Esophagus squamous epithelium (tissue), 5 donors: Measurements from ENCODE around the gene POLN. TPM values are rescaled to one million over a fixed set of nuclear protein-coding genes. Genes with fewer than 3 reads are reported as not detected.

ENCODE experiments used
- DNase-seq: peaks from one replicate; lab custom pipeline; 2025; lab: John Stamatoyannopoulos, UW
- H3K27ac ChIP-seq, 4 donors: fragments of 200-600 bp; sonication (generic); one replicate each; pipeline ENCODE4 v1.5.1; 2016 to 2019; ENCODE audit warnings: mild to moderate bottlenecking in 1 of 4
- H3K27me3 ChIP-seq, 4 donors: fragments of 200-600 bp; sonication (generic); 1 replicate in 3 of 4; 2 replicates in 1 of 4; pipeline versions ENCODE4 v1.5.1 to v1.6.0; 2017 to 2021; ENCODE audit warnings: antibody characterized with exemption in 1 of 4
- H3K36me3 ChIP-seq, 3 donors: fragments of 200-600 bp; sonication (generic); one replicate each; pipeline ENCODE4 v1.5.1; 2016 to 2019
- H3K4me1 ChIP-seq, 3 donors: fragments of 200-600 bp; sonication (generic); one replicate each; pipeline ENCODE4 v1.5.1; 2017 to 2019
- H3K4me3 ChIP-seq, 4 donors: fragments of 200-600 bp; sonication (generic); 1 replicate in 3 of 4; 2 replicates in 1 of 4; pipeline ENCODE4 v1.5.1; 2016 to 2019; ENCODE audit warnings: mild to moderate bottlenecking in 2 of 4, moderate library complexity in 1 of 4
- H3K9me3 ChIP-seq, 3 donors: fragments of 200-600 bp; sonication (generic); one replicate each; pipeline ENCODE4 v1.5.1; 2016 to 2019
- CTCF ChIP-seq, 6 experiments: fragments of 450-650 bp in 4 of 6; fragments of 200-600 bp in 2 of 6; sonication (generic) in 2 of 6; IDR thresholded peaks; one replicate each; pipeline ENCODE4 v1.5.1; 2016 to 2019; ENCODE audit warnings: antibody characterized with exemption in 6 of 6, mild to moderate bottlenecking in 4 of 6, moderate library complexity in 4 of 6
- POLR2A ChIP-seq, 4 donors: fragments of 450-650 bp; IDR thresholded peaks; one replicate each; pipeline ENCODE4 v1.6.1; 2017; ENCODE audit warnings: antibody characterized with exemption in 4 of 4, mild to moderate bottlenecking in 4 of 4, moderate library complexity in 3 of 4
- WGBS, 2 donors: methylation state at CpG; one replicate each; pipeline ENCODE4 v1.1.5; 2018; 5-methylcytosine and 5-hydroxymethylcytosine counted together
- intact Hi-C: fragments of 100-400 bp; cut with DNase I; formaldehyde crosslinking; loops from one replicate; pipeline ENCODE4 v1.15.0; 2022
- total RNA-seq, 4 donors: library from RNA; depleted of rRNA; stranded (reverse); fragments of >200 nt; gene quantifications; one replicate each; pipeline ENCODE4 v1.1.0, GENCODE V29; 2016
- donor health status: DM: yes; HTN: yes; CAD: no.

Gene POLN
- total RNA-seq, 4 donors from 2014 or later, result 0.19 to 1.5 (median 1.2) TPM

GRCh38 chr4:2141762-2142451, 100.0 kb downstream of the POLN start:
- Histone ChIP-seq H3K27me3 (no peaks in the 10 kb centered on the region), H3K4me1 (no peaks in the 10 kb centered on the region), H3K36me3 (no peaks in the 10 kb centered on the region), H3K4me3 (no peak overlapping the region), H3K9me3 (no peaks in the 10 kb centered on the region), H3K27ac (no peak overlapping the region)
- TF ChIP-seq CTCF (IDR thresholded peaks at IDR 0.05) (no peak), POLR2A (IDR thresholded peaks at IDR 0.05) (no peak)
- intact Hi-C loops, result no loop called here
- 54 to 75% methylated on average over 2 to 7 of the region's 7 CpGs for WGBS, 2 donors
- no peak for DNase-seq

GRCh38 chr4:2141022-2141761, 100.7 kb downstream of the POLN start:
- TF ChIP-seq CTCF (IDR thresholded peaks at IDR 0.05) (no peak), POLR2A (IDR thresholded peaks at IDR 0.05) (no peak)
- no peak overlapping the region for H3K4me3 ChIP-seq
- no peak for DNase-seq
- H3K4me1 ChIP-seq, result no peaks in the 10 kb centered on the region
- intact Hi-C loops, result no loop called here
- H3K27ac ChIP-seq, result no peak overlapping the region
- no peaks in the 10 kb centered on the region for H3K9me3 ChIP-seq
- no peaks in the 10 kb centered on the region for H3K27me3 ChIP-seq
- no peaks in the 10 kb centered on the region for H3K36me3 ChIP-seq
- 60 to 80% methylated on average over 3 to 6 of the region's 8 CpGs for WGBS, 2 donors

- DNase-seq, result no peak
- Histone ChIP-seq H3K9me3 (no peaks in the 10 kb centered on the region), H3K36me3 (no peaks in the 10 kb centered on the region), H3K4me1 (no peaks in the 10 kb centered on the region), H3K4me3 (no peak overlapping the region), H3K27ac (no peak overlapping the region), H3K27me3 (no peaks in the 10 kb centered on the region)
- TF ChIP-seq POLR2A (IDR thresholded peaks at IDR 0.05), result no peak
- TF ChIP-seq CTCF (IDR thresholded peaks at IDR 0.05), result no peak
- 48 to 68% methylated on average over 6 to 11 of the region's 11 CpGs for WGBS, 2 donors
- intact Hi-C loops, result no loop called here
Observed at GRCh38 chr4:2138846-2139500, 102.9 kb downstream of the POLN start.

GRCh38 chr4:2136726-2137125, 105.2 kb downstream of the POLN start:
- DNase-seq, result no peak
- 73% methylated on average over 7 of the region's 7 CpGs; no CpG with 5 or more reads in 1 of the 2 donors for WGBS, 2 donors
- no peaks in the 10 kb centered on the region for H3K36me3 ChIP-seq
- intact Hi-C loops, result no loop called here
- TF ChIP-seq POLR2A (IDR thresholded peaks at IDR 0.05), result no peak
- TF ChIP-seq CTCF (IDR thresholded peaks at IDR 0.05), result no peak
- no peak overlapping the region for H3K4me3 ChIP-seq
- H3K9me3 ChIP-seq, result peaks cover 0 to 18% (median 8%) of the 10 kb centered on the region in 3 donors
- H3K27ac ChIP-seq, result no peak overlapping the region
- H3K4me1 ChIP-seq, result no peaks in the 10 kb centered on the region
- no peaks in the 10 kb centered on the region for H3K27me3 ChIP-seq

GRCh38 chr4:2135083-2135482, 106.8 kb downstream of the POLN start:
- no peaks in the 10 kb centered on the region for H3K4me1 ChIP-seq
- intact Hi-C loops, result no loop called here
- no peaks in the 10 kb centered on the region for H3K27me3 ChIP-seq
- H3K9me3 ChIP-seq, result peaks cover 0 to 21% (median 8%) of the 10 kb centered on the region in 3 donors
- H3K27ac ChIP-seq, result no peak overlapping the region
- DNase-seq, result no peak
- H3K4me3 ChIP-seq, result no peak overlapping the region
- no peaks in the 10 kb centered on the region for H3K36me3 ChIP-seq
- TF ChIP-seq CTCF (IDR thresholded peaks at IDR 0.05) (no peak), POLR2A (IDR thresholded peaks at IDR 0.05) (no peak)
- WGBS, 2 donors, result 59 to 77% methylated on average over 7 to 8 of the region's 8 CpGs
